BJ (cell line): ENCODE results near the gene PRDX2. TPM values are rescaled to one million over a fixed set of nuclear protein-coding genes. Genes with fewer than 3 reads are reported as not detected.
A peak's percentile ranks its signal among the peaks of the same experiment; 100 is the strongest.

Experiments used
- CTCF ChIA-PET: fragments of 350-600 bp; formaldehyde crosslinking; extraction: SDS; loops from one replicate; lab custom pipeline; 2021; ENCODE audit warnings: antibody characterized with exemption, inconsistent platforms; lab: Yijun Ruan, JAX
- POLR2A ChIA-PET: fragments of 300-600 bp; sonication (Branson Sonifier 250); formaldehyde crosslinking; extraction: SDS; loops from one replicate; lab custom pipeline; 2021; ENCODE audit warnings: antibody characterized with exemption; lab: Charles Lee
- DNase-seq: peaks from one replicate; pipeline ENCODE4 v3.0.0-alpha.2; 2011; ENCODE audit warnings: low read depth
- H3K27me3 ChIP-seq: 2 replicates; pipeline ENCODE4 v1.6.0; 2011; ENCODE audit warnings: low read length; ENCODE audit not compliant: control insufficient read depth, insufficient read depth
- H3K36me3 ChIP-seq: 2 replicates; pipeline ENCODE4 v1.5.1; 2011; ENCODE audit warnings: low read length; ENCODE audit not compliant: control insufficient read depth, insufficient read depth
- H3K4me3 ChIP-seq: 2 replicates; pipeline ENCODE4 v1.5.1; 2011; ENCODE audit warnings: low read depth, mild to moderate bottlenecking, control low read depth, low read length
- polyA plus RNA-seq: library from polyadenylated mRNA; depleted of rRNA; stranded (reverse); fragments of >200 nt; gene quantifications from 2 replicates; pipeline ENCODE4 v1.2.3, GENCODE V29; 2011
- TF ChIP-seq, protein P1 (sequence below): IDR thresholded peaks from 2 replicates; pipeline ENCODE4 v1.5.1; 2011; ENCODE audit warnings: low read depth, mild to moderate bottlenecking, control low read depth, inconsistent platforms, low read length, moderate library complexity; ENCODE audit not compliant: insufficient read depth

Gene PRDX2
- polyA plus RNA-seq, 1 experiment = 267 TPM

DNA sequence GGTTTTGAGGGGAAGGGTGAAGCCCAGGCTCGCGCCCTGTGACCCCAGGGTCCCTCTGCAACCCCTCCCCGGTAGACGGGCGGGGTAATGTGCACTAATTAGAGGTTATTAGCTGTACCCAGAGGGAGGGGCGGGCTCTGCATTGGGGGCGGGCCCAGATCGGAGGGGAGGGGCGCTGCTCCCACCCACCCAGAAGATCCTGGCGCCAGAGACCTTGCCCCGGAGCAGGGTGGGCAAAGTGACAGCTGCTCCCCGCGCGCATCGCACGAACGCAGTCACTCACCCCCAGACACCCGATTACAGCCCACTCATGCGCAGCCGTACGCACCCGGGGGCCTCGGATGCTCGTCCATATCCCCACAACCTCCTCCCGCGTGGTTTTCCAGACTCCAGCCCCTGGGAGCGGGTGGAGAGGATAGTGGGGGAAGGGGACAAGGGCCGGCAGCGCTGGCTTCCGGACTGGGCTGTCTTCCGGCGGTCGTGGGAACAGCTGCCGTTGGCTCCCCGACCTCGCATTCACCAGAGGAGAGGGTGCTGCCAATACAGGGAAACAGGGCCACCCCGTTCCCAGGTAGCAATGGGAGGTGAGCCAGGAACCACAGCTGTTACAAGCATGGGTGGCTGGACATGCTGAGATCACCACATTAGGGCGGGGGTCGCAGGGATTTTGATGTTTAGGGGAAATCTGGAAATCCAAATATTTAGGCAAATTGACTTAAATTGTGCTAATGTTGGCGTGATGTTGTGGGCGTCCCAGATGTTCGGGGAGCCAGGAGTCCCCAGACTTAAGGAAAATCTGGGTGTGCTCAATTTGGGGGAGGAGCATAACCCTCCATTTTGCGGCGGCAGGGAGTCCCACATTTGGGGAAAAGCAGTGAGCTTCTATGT lies 23.3 kb downstream of the PRDX2 start:
- ChIA-PET POLR2A (interaction anchor here (0.6 to 2.8 kb wide), 3 partner anchors 10 to 113 kb away, joined by 3 to 16 read pairs (median 4); partner anchors contain the start of genes GCDH and JUNB), CTCF (interaction anchor here (1.0 to 28.6 kb wide), 10 partner anchors 10 to 186 kb away, joined by 3 to 874 read pairs (median 18); partner anchors contain the start of genes JUNB, PRDX2, RNASEH2A and RTBDN)
- TF ChIP-seq, protein P1, sequence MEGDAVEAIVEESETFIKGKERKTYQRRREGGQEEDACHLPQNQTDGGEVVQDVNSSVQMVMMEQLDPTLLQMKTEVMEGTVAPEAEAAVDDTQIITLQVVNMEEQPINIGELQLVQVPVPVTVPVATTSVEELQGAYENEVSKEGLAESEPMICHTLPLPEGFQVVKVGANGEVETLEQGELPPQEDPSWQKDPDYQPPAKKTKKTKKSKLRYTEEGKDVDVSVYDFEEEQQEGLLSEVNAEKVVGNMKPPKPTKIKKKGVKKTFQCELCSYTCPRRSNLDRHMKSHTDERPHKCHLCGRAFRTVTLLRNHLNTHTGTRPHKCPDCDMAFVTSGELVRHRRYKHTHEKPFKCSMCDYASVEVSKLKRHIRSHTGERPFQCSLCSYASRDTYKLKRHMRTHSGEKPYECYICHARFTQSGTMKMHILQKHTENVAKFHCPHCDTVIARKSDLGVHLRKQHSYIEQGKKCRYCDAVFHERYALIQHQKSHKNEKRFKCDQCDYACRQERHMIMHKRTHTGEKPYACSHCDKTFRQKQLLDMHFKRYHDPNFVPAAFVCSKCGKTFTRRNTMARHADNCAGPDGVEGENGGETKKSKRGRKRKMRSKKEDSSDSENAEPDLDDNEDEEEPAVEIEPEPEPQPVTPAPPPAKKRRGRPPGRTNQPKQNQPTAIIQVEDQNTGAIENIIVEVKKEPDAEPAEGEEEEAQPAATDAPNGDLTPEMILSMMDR = no peak
- DNase-seq = no peak
- peak overlapping the region; percentile 65 for H3K4me3 ChIP-seq
- H3K27me3 ChIP-seq = no peaks in the 10 kb centered on the region
- no peaks in the 10 kb centered on the region for H3K36me3 ChIP-seq

DNA sequence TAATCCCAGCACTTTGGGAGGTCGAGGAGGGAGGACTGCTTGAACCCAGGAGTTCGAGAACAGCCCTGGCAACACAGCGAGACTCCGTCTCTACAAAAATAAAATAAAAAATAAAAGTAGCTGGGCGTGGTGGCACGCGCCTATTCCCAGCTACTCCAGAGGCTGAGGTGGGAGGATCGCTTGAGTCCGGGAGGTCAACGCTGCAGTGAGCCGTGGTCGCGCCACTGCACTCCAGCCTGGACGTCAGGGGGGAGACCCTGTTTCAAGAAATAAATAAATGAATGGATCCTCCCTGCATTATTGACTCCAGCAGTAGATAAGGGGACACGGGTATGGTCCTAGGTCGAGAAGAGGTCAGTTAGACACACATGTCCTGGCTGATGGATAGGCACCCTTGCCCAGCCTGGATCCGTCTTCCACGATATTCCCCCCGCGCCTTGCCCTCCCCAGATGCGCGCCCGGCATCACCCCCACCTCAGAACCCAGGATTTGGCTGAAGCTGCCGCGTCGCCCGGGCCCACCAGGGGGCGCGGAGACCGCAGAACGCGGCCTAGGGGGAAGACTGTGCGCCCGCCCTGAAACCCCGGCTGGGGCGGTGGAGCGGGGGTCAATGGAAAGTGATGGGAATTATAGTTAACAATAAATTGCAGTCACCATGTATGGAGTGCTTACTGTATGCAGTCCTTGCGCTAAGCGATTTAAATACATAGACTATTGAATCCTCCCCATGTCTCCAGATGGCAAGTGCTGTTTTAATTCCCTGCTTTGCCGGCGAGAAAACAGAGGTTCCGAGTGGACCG lies 24.2 kb downstream of the PRDX2 start:
- TF ChIP-seq, protein P1 = peak; percentile 99
- Histone ChIP-seq H3K36me3 (no peaks in the 10 kb centered on the region), H3K27me3 (no peaks in the 10 kb centered on the region), H3K4me3 (peak overlapping the region; percentile 65)
- no peak for DNase-seq
- CTCF ChIA-PET = interaction anchor here (0.9 to 28.6 kb wide), 11 partner anchors 11 to 186 kb away, joined by 3 to 874 read pairs (median 11); partner anchors contain the start of genes JUNB, PRDX2, RNASEH2A and RTBDN
- POLR2A ChIA-PET = interaction anchor here (1.4 to 2.8 kb wide), 2 partner anchors 11 to 15 kb away, joined by 4 to 16 read pairs; partner anchors contain the start of gene JUNB

DNA sequence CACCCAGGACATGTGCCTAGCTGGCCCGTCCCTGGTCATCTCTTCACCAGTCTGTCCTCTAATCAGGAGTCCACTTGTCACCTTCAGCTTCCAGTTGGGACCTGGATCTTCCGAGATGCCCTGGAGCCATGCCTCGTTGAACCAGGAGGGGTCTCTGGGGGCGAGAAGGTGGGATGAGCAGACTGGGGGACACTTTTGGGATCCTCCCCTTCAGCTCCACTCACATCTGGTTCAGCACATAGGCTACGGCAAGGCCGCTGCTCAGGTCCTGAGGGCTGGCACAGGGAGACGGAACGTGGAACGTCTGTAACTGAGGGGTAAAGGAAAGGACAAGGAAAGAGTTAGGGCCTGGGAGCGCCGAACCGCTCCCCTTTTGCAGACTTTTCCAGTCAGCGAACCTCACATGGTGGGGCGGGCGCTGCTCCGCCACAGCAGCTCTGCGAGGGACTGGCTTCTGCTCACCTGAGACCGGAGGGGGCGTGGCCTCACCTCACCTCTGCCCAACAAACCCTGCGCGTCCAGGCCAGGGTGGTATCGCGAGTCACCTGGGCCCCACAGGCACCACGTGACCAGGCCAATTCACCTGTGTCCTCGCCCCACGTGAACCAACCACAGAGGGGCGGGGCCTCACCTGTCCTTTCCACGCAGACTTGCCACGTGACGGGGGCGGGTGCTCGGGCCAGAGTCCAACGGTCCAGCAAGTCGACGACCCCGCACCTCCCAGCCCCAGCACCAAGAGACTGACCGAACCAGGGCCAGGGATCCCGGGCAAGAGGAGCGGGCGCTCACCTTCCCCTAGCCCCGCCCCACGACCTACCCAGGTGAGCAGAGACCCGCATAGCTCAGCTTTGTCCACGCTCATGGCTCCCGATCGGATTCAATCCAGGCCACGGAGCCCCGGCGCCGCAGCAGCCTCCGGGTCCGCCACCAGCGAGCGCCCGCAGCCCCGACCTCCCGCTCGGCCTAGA lies 26.7 kb downstream of the PRDX2 start, which contains the start of gene HOOK2:
Gene HOOK2 (minus strand): TSS at position 965 of the 968 bp plus-strand sequence. CDS start 103 bp downstream, at position 862.
- POLR2A ChIA-PET = no interaction called here

DNA sequence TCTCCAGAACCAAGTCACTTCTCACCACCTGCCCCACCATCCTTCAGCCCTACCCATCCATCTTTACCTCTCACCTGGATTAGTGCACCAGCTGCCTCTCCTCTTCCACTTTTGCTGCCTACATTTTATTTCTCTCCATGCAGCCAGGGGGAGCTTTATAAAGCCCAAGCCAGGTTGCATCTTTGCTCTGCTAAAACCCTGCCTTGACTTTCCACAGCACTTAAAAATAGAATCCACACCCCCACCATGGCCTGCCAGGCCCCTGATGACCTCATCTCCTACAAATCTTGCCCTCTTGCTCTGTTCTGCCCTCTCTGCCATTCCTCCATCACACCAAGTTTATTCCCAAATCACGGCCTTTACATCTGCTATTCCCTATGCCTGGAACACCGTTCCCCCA lies 28.0 kb downstream of the PRDX2 start:
- ChIA-PET CTCF (interaction anchor here (0.7 to 28.6 kb wide), 10 partner anchors 7 to 98 kb away, joined by 3 to 874 read pairs (median 5); partner anchors contain the start of genes JUNB, PRDX2, RNASEH2A and THSD8), POLR2A (interaction anchor here (1.0 kb wide), 1 partner anchor 19 kb away, joined by 13 read pairs; no protein-coding TSS in a partner anchor)
- DNase-seq = no peak
- peaks cover 2% of the 10 kb centered on the region for H3K36me3 ChIP-seq
- no peaks in the 10 kb centered on the region for H3K27me3 ChIP-seq
- H3K4me3 ChIP-seq = no peak overlapping the region
- TF ChIP-seq, protein P1 = peak; percentile 60

More for the DNA sequence above, 26.7 kb downstream of the PRDX2 start, which contains the start of gene HOOK2:
- Histone ChIP-seq H3K4me3 (peak within 1 kb of the TSS; percentile 86), H3K27me3 (no peaks in the 10 kb centered on the region), H3K36me3 (peaks cover 2% of the 10 kb centered on the region)
- DNase-seq = no peak
- CTCF ChIA-PET = interaction anchor here (1.3 to 28.6 kb wide), 7 partner anchors 9 to 75 kb away, joined by 4 to 874 read pairs (median 20); partner anchors contain the start of genes JUNB, PRDX2, RNASEH2A and THSD8
- TF ChIP-seq, protein P1 = no peak
